AG09309 (cell line): ENCODE data around the gene CENPO.
A peak's percentile ranks its signal among the peaks of the same experiment; 100 is the strongest.

Experiments
- DNase-seq: peaks from one replicate; pipeline ENCODE4 v3.0.0-alpha.2; 2010; ENCODE audit warnings: low read depth
- H3K4me3 ChIP-seq: 2 replicates; pipeline ENCODE4 v1.5.1; 2011; ENCODE audit warnings: mild to moderate bottlenecking, low read depth, low read length, moderate library complexity; ENCODE audit not compliant: control insufficient read depth
- TF ChIP-seq, protein P1 (sequence below): IDR thresholded peaks from 2 replicates; pipeline ENCODE4 v1.5.1; 2011; ENCODE audit warnings: mild to moderate bottlenecking, low read depth, low read length, inconsistent platforms; ENCODE audit not compliant: insufficient read depth, control insufficient read depth; ENCODE audit errors: missing control alignments

The CENPO gene

GRCh38 chr2:24814516-24814915 is 21.3 kb downstream of the CENPO start:
- DNase-seq, result no peak
- H3K4me3 ChIP-seq, result no peak overlapping the region
- TF ChIP-seq, protein P1, sequence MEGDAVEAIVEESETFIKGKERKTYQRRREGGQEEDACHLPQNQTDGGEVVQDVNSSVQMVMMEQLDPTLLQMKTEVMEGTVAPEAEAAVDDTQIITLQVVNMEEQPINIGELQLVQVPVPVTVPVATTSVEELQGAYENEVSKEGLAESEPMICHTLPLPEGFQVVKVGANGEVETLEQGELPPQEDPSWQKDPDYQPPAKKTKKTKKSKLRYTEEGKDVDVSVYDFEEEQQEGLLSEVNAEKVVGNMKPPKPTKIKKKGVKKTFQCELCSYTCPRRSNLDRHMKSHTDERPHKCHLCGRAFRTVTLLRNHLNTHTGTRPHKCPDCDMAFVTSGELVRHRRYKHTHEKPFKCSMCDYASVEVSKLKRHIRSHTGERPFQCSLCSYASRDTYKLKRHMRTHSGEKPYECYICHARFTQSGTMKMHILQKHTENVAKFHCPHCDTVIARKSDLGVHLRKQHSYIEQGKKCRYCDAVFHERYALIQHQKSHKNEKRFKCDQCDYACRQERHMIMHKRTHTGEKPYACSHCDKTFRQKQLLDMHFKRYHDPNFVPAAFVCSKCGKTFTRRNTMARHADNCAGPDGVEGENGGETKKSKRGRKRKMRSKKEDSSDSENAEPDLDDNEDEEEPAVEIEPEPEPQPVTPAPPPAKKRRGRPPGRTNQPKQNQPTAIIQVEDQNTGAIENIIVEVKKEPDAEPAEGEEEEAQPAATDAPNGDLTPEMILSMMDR, result no peak

GRCh38 chr2:24815171-24815570 is 21.9 kb downstream of the CENPO start:
- TF ChIP-seq, protein P1, result no peak
- DNase-seq, result no peak
- no peak overlapping the region for H3K4me3 ChIP-seq

DNA sequence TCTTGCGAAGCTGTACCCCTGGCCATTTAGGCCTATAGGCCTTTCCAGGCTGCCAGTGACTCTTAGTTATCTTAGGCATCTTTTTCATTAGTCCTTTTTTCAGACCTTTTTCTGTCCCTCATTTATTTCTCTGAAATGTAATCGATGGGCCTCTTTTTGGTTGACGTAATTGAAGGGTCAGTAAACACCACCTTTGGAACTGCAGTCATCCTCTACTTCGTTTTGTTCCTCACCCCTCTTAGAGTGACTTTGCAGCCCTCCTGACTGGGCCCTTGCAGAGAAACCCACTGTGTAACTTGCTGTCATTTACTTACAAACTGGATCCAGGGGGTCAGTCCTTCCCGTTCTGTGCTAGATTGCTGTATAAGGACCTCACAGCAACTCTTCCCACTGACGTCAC is 23.2 kb downstream of the CENPO start:
- H3K4me3 ChIP-seq, result no peak overlapping the region
- TF ChIP-seq, protein P1, result no peak
- DNase-seq, result no peak

GRCh38 chr2:24816884-24817283 is 23.7 kb downstream of the CENPO start:
- H3K4me3 ChIP-seq, result no peak overlapping the region
- TF ChIP-seq, protein P1, result no peak
- DNase-seq, result peak; percentile 27

DNA sequence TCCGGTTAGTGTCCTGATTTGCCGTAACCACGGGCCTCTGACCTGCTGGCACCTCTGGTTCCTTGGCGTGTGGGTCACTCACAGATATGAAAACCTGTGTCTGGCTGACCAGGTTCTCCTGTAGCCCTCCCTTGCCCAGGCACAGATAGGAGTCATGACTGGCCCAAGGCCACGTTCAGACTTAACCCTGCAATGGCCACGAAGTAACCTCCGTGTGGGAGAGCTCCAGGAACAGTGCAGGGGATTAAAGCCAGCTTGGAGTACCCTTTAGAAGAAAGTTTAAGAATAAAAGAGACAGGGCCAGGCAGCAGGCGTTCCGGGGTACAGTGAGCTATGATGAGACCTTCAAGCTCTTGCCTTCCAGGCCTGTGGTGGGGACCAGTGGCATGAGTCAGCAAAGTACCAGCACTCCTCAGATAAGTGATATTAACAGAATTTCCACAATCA is 25.5 kb downstream of the CENPO start:
- TF ChIP-seq, protein P1, result no peak
- no peak overlapping the region for H3K4me3 ChIP-seq
- DNase-seq, result no peak

GRCh38 chr2:24819442-24820174 is 26.4 kb downstream of the CENPO start:
- TF ChIP-seq, protein P1, result no peak
- no peak for DNase-seq
- no peak overlapping the region for H3K4me3 ChIP-seq

DNA sequence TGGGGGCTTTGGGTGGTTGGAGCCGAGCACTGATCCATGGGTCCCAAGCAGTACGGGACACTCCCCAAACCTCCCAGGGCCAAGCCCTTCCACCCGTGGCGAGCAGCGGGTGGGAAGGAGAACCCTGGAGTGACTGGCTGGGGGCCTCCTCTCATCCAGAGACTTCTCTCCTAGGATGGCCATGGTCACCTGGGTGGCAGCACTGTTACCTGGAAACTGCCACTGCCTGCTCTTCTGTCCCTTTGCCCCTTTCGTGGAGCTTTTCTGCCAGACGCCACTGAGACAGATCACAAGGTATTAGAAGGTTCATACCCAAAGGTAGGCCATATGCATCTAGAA is 26.9 kb downstream of the CENPO start:
- no peak for DNase-seq
- no peak overlapping the region for H3K4me3 ChIP-seq
- TF ChIP-seq, protein P1, result no peak
